Peyer's patch (tissue), 4 donors: Measurements from ENCODE around the gene ATP9B. TPM values are rescaled to one million over a fixed set of nuclear protein-coding genes. Genes with fewer than 3 reads are reported as not detected.

ENCODE experiments used
- DNase-seq, 3 donors: peaks; one replicate each; pipeline ENCODE4 v3.0.0-alpha.2; 2017 to 2019
- H3K27ac ChIP-seq, 4 donors: fragments of 200-600 bp; sonication (generic); one replicate each; pipeline ENCODE4 v1.5.1; 2016 to 2019
- H3K27me3 ChIP-seq, 2 donors: fragments of 200-600 bp; sonication (generic); one replicate each; pipeline ENCODE4 v1.5.1; 2019
- H3K36me3 ChIP-seq, 3 donors: fragments of 200-600 bp; sonication (generic); one replicate each; pipeline ENCODE4 v1.5.1; 2016 to 2019
- H3K4me1 ChIP-seq, 4 donors: fragments of 200-600 bp; sonication (generic); one replicate each; pipeline ENCODE4 v1.5.1; 2016 to 2019
- H3K4me3 ChIP-seq, 4 donors: fragments of 200-600 bp; sonication (generic); 1 replicate in 3 of 4; 2 replicates in 1 of 4; pipeline ENCODE4 v1.5.1; 2016 to 2019; ENCODE audit warnings: mild to moderate bottlenecking in 1 of 4
- H3K9me3 ChIP-seq, 4 donors: fragments of 200-600 bp; sonication (generic); one replicate each; pipeline ENCODE4 v1.5.1; 2016 to 2019; ENCODE audit warnings: mild to moderate bottlenecking in 1 of 4
- CTCF ChIP-seq, 6 experiments: fragments of 450-650 bp in 4 of 6; fragments of 200-600 bp in 2 of 6; sonication (generic) in 1 of 6; IDR thresholded peaks; one replicate each; pipeline ENCODE4 v1.5.1; 2017 to 2019; ENCODE audit warnings: antibody characterized with exemption in 6 of 6, mild to moderate bottlenecking in 3 of 6, moderate library complexity in 1 of 6
- POLR2A ChIP-seq, 2 donors: fragments of 450-650 bp; IDR thresholded peaks; one replicate each; pipeline ENCODE4 v1.5.1; 2017; ENCODE audit warnings: antibody characterized with exemption in 2 of 2, mild to moderate bottlenecking in 2 of 2, moderate library complexity in 2 of 2
- total RNA-seq, 4 donors: library from RNA; depleted of rRNA; stranded (reverse); fragments of >200 nt; gene quantifications; one replicate each; pipeline ENCODE4 v1.1.0, GENCODE V29; 2016

The ATP9B gene
- total RNA-seq = 100 to 1,000 TPM in 1 of 4 donors, 10 to 100 TPM in 3; 37.5 to 107 (median 61.9) TPM

GRCh38 chr18:79068937-79069716, at the start of gene ATP9B:
ATP9B (plus strand) TSS chr18:79069394; CDS start chr18:79069411, 17 bp downstream.
- H3K4me3 ChIP-seq = peak within 1 kb of the TSS; percentile 70 to 99 (median 78)
- no peaks in the 10 kb centered on the region for H3K27me3 ChIP-seq
- peak; percentile 95 to 98 (median 98) for DNase-seq
- H3K27ac ChIP-seq = peak within 1 kb of the TSS; percentile 83 to 96 (median 89)
- peaks cover 0 to 2% (median 0%) of the 10 kb centered on the region in 4 donors for H3K9me3 ChIP-seq
- peak; percentile 35 to 38 for TF ChIP-seq POLR2A (IDR thresholded peaks at IDR 0.05)
- peak in 1 of 6 experiments; percentile 36 for TF ChIP-seq CTCF (IDR thresholded peaks at IDR 0.05)
- H3K36me3 ChIP-seq = no peaks in the 10 kb centered on the region
- peaks cover 0 to 10% (median 6%) of the 10 kb centered on the region in 4 donors for H3K4me1 ChIP-seq

GRCh38 chr18:79019881-79020280, 49.3 kb upstream of the ATP9B start:
- TF ChIP-seq CTCF (IDR thresholded peaks at IDR 0.05) (no peak), POLR2A (IDR thresholded peaks at IDR 0.05) (no peak)
- H3K27me3 ChIP-seq = no peaks in the 10 kb centered on the region
- H3K27ac ChIP-seq = no peak overlapping the region
- DNase-seq = no peak
- H3K4me1 ChIP-seq = no peaks in the 10 kb centered on the region
- H3K4me3 ChIP-seq = no peak overlapping the region
- H3K36me3 ChIP-seq = no peaks in the 10 kb centered on the region
- no peaks in the 10 kb centered on the region for H3K9me3 ChIP-seq

- Histone ChIP-seq H3K4me3 (no peak overlapping the region), H3K27me3 (no peaks in the 10 kb centered on the region), H3K4me1 (no peaks in the 10 kb centered on the region)
Observed at GRCh38 chr18:79022603-79023002, 46.6 kb upstream of the ATP9B start.

GRCh38 chr18:79026491-79026890, 42.7 kb upstream of the ATP9B start:
- no peak for TF ChIP-seq CTCF (IDR thresholded peaks at IDR 0.05)
- Histone ChIP-seq H3K27ac (no peak overlapping the region), H3K9me3 (no peaks in the 10 kb centered on the region), H3K4me1 (no peaks in the 10 kb centered on the region), H3K27me3 (no peaks in the 10 kb centered on the region), H3K4me3 (no peak overlapping the region), H3K36me3 (no peaks in the 10 kb centered on the region)
- DNase-seq = no peak

More at GRCh38 chr18:79022603-79023002, 46.6 kb upstream of the ATP9B start:
- no peak for DNase-seq
- Histone ChIP-seq H3K9me3 (no peaks in the 10 kb centered on the region), H3K36me3 (no peaks in the 10 kb centered on the region), H3K27ac (no peak overlapping the region)
- no peak for TF ChIP-seq POLR2A (IDR thresholded peaks at IDR 0.05)
- no peak for TF ChIP-seq CTCF (IDR thresholded peaks at IDR 0.05)

- TF ChIP-seq CTCF (IDR thresholded peaks at IDR 0.05) (no peak), POLR2A (IDR thresholded peaks at IDR 0.05) (no peak)
- Histone ChIP-seq H3K27ac (no peak overlapping the region), H3K4me3 (no peak overlapping the region), H3K4me1 (no peaks in the 10 kb centered on the region), H3K9me3 (no peaks in the 10 kb centered on the region), H3K36me3 (no peaks in the 10 kb centered on the region), H3K27me3 (no peaks in the 10 kb centered on the region)
- DNase-seq = no peak
Observed at GRCh38 chr18:79030680-79031079, 38.5 kb upstream of the ATP9B start.
